Breast epithelium (tissue), 4 donors: ENCODE results near the gene RHOBTB1. TPM values are rescaled to one million over a fixed set of nuclear protein-coding genes. Genes with fewer than 3 reads are reported as not detected.

Source experiments
- DNase-seq, 2 donors: peaks; one replicate each; pipeline ENCODE4 v3.0.0-alpha.2; 2019; ENCODE audit warnings: low spot score in 2 of 2
- H3K27ac ChIP-seq, 2 donors: fragments of 200-600 bp; sonication (generic) in 1 of 2; one replicate each; pipeline ENCODE4 v1.5.1; 2016 to 2019; ENCODE audit warnings: mild to moderate bottlenecking in 1 of 2
- H3K27me3 ChIP-seq, 2 donors: fragments of 200-600 bp; sonication (generic) in 1 of 2; one replicate each; pipeline versions ENCODE4 v1.5.1 to v1.6.0; 2017 to 2019; ENCODE audit warnings: control low read depth in 1 of 2, mild to moderate bottlenecking in 1 of 2
- H3K36me3 ChIP-seq: fragments of 200-600 bp; one replicate; pipeline ENCODE4 v1.5.1; 2019
- H3K4me1 ChIP-seq, 2 donors: fragments of 200-600 bp; sonication (generic); one replicate each; pipeline ENCODE4 v1.5.1; 2016 to 2019; ENCODE audit warnings: control low read depth in 1 of 2
- H3K4me3 ChIP-seq, 3 donors: fragments of 200-600 bp; sonication (generic); 1 replicate in 2 of 3; 2 replicates in 1 of 3; pipeline ENCODE4 v1.5.1; 2016 to 2019; ENCODE audit warnings: mild to moderate bottlenecking in 3 of 3, moderate library complexity in 2 of 3
- H3K9me3 ChIP-seq, 2 donors: fragments of 200-600 bp; sonication (generic) in 1 of 2; one replicate each; pipeline ENCODE4 v1.5.1; 2016 to 2019; ENCODE audit warnings: control low read depth in 1 of 2
- POLR2A ChIP-seq: fragments of 450-650 bp; IDR thresholded peaks from one replicate; pipeline ENCODE4 v1.6.1; 2016; ENCODE audit warnings: antibody characterized with exemption, mild to moderate bottlenecking, moderate library complexity
- POLR2AphosphoS5 ChIP-seq, 3 donors: sonication (generic); formaldehyde crosslinking; IDR thresholded peaks; one replicate each; pipeline ENCODE4 v1.6.1; 2017; ENCODE audit warnings: antibody characterized with exemption in 3 of 3
- intact Hi-C: fragments of 100-400 bp; cut with DNase I; formaldehyde crosslinking; loops from one replicate; pipeline ENCODE4 v1.15.1; 2023; ENCODE audit warnings: low total_unique reads
- total RNA-seq, 3 donors: library from RNA; depleted of rRNA; stranded (reverse); fragments of >200 nt; gene quantifications; one replicate each; pipeline ENCODE4 v1.1.0, GENCODE V29; 2016
- TF ChIP-seq, protein P1 (sequence below), 3 donors: fragments of 450-650 bp; IDR thresholded peaks; one replicate each; pipeline ENCODE4 v1.5.1; 2016 to 2017; ENCODE audit warnings: antibody characterized with exemption in 3 of 3, mild to moderate bottlenecking in 3 of 3, moderate library complexity in 3 of 3

RHOBTB1 gene
- 10 to 100 TPM; 11.4 to 14.6 (median 13.4) TPM for total RNA-seq

GRCh38 chr10:60944058-60944909 lies at the start of gene RHOBTB1:
TSS of gene RHOBTB1 (minus strand) at chr10:60944185. CDS start at chr10:60911542, 32,643 bp downstream.
- TF ChIP-seq, protein P1, sequence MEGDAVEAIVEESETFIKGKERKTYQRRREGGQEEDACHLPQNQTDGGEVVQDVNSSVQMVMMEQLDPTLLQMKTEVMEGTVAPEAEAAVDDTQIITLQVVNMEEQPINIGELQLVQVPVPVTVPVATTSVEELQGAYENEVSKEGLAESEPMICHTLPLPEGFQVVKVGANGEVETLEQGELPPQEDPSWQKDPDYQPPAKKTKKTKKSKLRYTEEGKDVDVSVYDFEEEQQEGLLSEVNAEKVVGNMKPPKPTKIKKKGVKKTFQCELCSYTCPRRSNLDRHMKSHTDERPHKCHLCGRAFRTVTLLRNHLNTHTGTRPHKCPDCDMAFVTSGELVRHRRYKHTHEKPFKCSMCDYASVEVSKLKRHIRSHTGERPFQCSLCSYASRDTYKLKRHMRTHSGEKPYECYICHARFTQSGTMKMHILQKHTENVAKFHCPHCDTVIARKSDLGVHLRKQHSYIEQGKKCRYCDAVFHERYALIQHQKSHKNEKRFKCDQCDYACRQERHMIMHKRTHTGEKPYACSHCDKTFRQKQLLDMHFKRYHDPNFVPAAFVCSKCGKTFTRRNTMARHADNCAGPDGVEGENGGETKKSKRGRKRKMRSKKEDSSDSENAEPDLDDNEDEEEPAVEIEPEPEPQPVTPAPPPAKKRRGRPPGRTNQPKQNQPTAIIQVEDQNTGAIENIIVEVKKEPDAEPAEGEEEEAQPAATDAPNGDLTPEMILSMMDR (IDR thresholded peaks at IDR 0.05), result no peak
- peak in 2 of 3 donors; percentile 62 to 63 for TF ChIP-seq POLR2AphosphoS5 (IDR thresholded peaks at IDR 0.05)
- Histone ChIP-seq H3K36me3 (no peaks in the 10 kb centered on the region), H3K27me3 (no peaks in the 10 kb centered on the region), H3K9me3 (no peaks in the 10 kb centered on the region), H3K27ac (peak within 1 kb of the TSS; percentile 88 to 94), H3K4me1 (no peaks in the 10 kb centered on the region), H3K4me3 (peak within 1 kb of the TSS; percentile 77 to 79 (median 78))
- intact Hi-C loops, result no loop called here
- DNase-seq, result peak; percentile 48 to 67

DNA sequence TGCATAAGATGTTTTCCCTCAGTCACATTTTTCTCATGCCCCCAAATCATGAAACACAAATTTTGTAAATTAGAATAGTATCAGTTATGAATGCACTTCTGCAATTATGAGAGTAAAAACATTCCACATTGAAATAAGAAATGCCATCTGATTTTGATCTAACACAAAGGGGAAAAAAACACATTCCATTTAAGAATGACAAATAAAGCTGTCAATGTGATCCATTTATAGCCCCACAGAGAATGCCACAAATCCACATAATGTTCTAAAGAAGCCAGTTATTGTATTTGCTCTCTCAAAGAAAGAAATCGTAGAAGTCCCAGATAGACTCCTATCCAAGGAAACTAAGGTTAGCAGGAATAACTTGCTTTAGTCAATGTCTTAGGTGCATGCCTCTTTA lies 48.7 kb upstream of the RHOBTB1 start:
- Histone ChIP-seq H3K27ac (no peak overlapping the region), H3K9me3 (no peaks in the 10 kb centered on the region)
- intact Hi-C loops, result no loop called here

GRCh38 chr10:60990663-60991062 lies 46.7 kb upstream of the RHOBTB1 start:
- intact Hi-C loops, result no loop called here
- no peaks in the 10 kb centered on the region for H3K4me1 ChIP-seq
- TF ChIP-seq POLR2A (no peak), POLR2AphosphoS5 (IDR thresholded peaks at IDR 0.05) (no peak)
- TF ChIP-seq, protein P1 (IDR thresholded peaks at IDR 0.05), result no peak
- no peak overlapping the region for H3K4me3 ChIP-seq
- H3K27ac ChIP-seq, result no peak overlapping the region
- H3K9me3 ChIP-seq, result no peaks in the 10 kb centered on the region
- H3K27me3 ChIP-seq, result no peaks in the 10 kb centered on the region
- no peaks in the 10 kb centered on the region for H3K36me3 ChIP-seq
- no peak for DNase-seq

More for the DNA sequence above, 48.7 kb upstream of the RHOBTB1 start:
- H3K27me3 ChIP-seq, result no peaks in the 10 kb centered on the region
- no peaks in the 10 kb centered on the region for H3K4me1 ChIP-seq
- TF ChIP-seq POLR2A (no peak), POLR2AphosphoS5 (IDR thresholded peaks at IDR 0.05) (no peak)
- TF ChIP-seq, protein P1 (IDR thresholded peaks at IDR 0.05), result no peak
- no peak for DNase-seq
- no peaks in the 10 kb centered on the region for H3K36me3 ChIP-seq
- H3K4me3 ChIP-seq, result no peak overlapping the region

GRCh38 chr10:60989400-60989876 lies 45.5 kb upstream of the RHOBTB1 start:
- TF ChIP-seq, protein P1 (IDR thresholded peaks at IDR 0.05), result no peak
- TF ChIP-seq POLR2AphosphoS5 (IDR thresholded peaks at IDR 0.05), result no peak
- no peak for TF ChIP-seq POLR2A

GRCh38 chr10:60986791-60987190 lies 42.8 kb upstream of the RHOBTB1 start:
- Histone ChIP-seq H3K9me3 (no peaks in the 10 kb centered on the region), H3K27ac (peak overlapping the region in 1 of 2 donors; percentile 14), H3K27me3 (no peaks in the 10 kb centered on the region), H3K36me3 (no peaks in the 10 kb centered on the region), H3K4me3 (no peak overlapping the region), H3K4me1 (no peaks in the 10 kb centered on the region)
- intact Hi-C loops, result no loop called here
- no peak for TF ChIP-seq POLR2A
- no peak for TF ChIP-seq POLR2AphosphoS5 (IDR thresholded peaks at IDR 0.05)
- TF ChIP-seq, protein P1 (IDR thresholded peaks at IDR 0.05), result no peak
- no peak for DNase-seq

More at GRCh38 chr10:60989400-60989876, 45.5 kb upstream of the RHOBTB1 start:
- intact Hi-C loops, result no loop called here
- Histone ChIP-seq H3K4me1 (no peaks in the 10 kb centered on the region), H3K36me3 (no peaks in the 10 kb centered on the region), H3K27me3 (no peaks in the 10 kb centered on the region), H3K27ac (no peak overlapping the region), H3K9me3 (no peaks in the 10 kb centered on the region), H3K4me3 (no peak overlapping the region)
- DNase-seq, result no peak
